ENCODE data around the gene TAF1B. TPM values are rescaled to one million over a fixed set of nuclear protein-coding genes. Genes with fewer than 3 reads are reported as not detected.

The TAF1B gene
- total and polyA plus RNA-seq, 2 donors (not counting 3 experiments of a cell fraction or from before 2014, with no cell fraction given): 6.3 to 29.4 TPM

DNA sequence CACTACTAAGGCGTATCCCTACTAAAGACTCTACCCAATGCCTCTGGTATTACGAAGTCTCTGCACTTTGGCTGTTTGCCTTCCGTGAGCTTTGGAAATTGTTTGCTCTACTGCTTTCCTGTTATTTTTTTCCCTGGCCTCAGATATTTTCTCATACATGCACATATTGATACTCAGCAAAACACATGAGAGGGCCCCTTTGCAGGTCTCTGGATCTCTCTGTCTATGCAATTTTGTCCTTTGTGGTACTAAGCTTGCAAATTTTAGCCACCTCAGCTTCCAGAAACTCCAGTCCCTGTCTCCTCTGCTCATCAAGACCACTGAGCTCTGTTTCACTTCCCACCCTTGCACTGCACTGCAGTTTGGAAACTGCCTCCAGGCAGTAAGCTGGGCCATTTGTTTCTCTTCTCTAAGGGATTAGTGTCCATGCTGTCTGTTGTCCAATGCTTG lies 46.6 kb downstream of the TAF1B start:
- Histone ChIP-seq H3K36me3 (ENCODE audit: control insufficient read depth in 2 of 2, extremely low read depth in 1 of 2, insufficient read depth in 2 of 2, low read length in 2 of 2) (no peaks in the 10 kb centered on the region), H3K4me1 (ENCODE audit: control insufficient read depth, extremely low read depth, insufficient read depth, low read length) (no peaks in the 10 kb centered on the region), H3K27me3 (ENCODE audit: control insufficient read depth in 2 of 2, insufficient read depth in 2 of 2, low read length in 2 of 2) (no peaks in the 10 kb centered on the region), H3K9me1 (replicated peaks; ENCODE audit: control insufficient read depth, extremely low read depth, insufficient read depth, low read length) (no peaks in the 10 kb centered on the region), H3K4me3 (replicated peaks in 1 of 3; ENCODE audit: insufficient read depth in 1 of 3, low read depth in 1 of 3, low read length in 3 of 3) (no peak overlapping the region), H3K27ac (ENCODE audit: insufficient read depth, low read depth, low read length) (no peak overlapping the region), H4K20me1 (replicated peaks; ENCODE audit: control insufficient read depth, extremely low read depth, insufficient read depth, low read length) (no peaks in the 10 kb centered on the region), H3K79me2 (ENCODE audit: control insufficient read depth, insufficient read depth, low read length) (no peaks in the 10 kb centered on the region), H3K9me3 (replicated peaks; ENCODE audit: control insufficient read depth, insufficient read depth, low read length) (no peaks in the 10 kb centered on the region), H2AFZ (ENCODE audit: low read depth, low read length) (no peak overlapping the region), H3K4me2 (ENCODE audit: insufficient read depth, low read length) (no peak overlapping the region), H3K9ac (replicated peaks; ENCODE audit: extremely low read depth, insufficient read depth, low read length) (no peak overlapping the region)
- intact Hi-C loops (cut with micrococcal nuclease) (no loop called here), dilution Hi-C loops (cut with MboI; ENCODE audit: extremely low pct_ligation_motif_present, low sequenced_read_pairs) (no loop called here)
- CTCF ChIA-PET: interaction anchor here (0.8 kb wide), 1 partner anchor 29 kb away, joined by 3 read pairs; no protein-coding TSS in a partner anchor
- FAIRE-seq (no peak), DNase-seq (ENCODE audit: low read depth, low spot score) (peak; percentile 24)
- no TSS peak for BruUV-seq (replicated peaks)
- TF ChIP-seq, protein P1, sequence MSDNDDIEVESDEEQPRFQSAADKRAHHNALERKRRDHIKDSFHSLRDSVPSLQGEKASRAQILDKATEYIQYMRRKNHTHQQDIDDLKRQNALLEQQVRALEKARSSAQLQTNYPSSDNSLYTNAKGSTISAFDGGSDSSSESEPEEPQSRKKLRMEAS (IDR thresholded peaks at IDR 0.05; ENCODE audit: insufficient read depth, insufficient read length): no peak
- TF ChIP-seq POLR2A (IDR thresholded peaks at IDR 0.05; ENCODE audit: low read depth, low read length) (no peak), EZH2 (IDR thresholded peaks at IDR 0.05; ENCODE audit: borderline replicate concordance, low read depth, low read length, severe bottlenecking) (no peak), FOS (IDR thresholded peaks at IDR 0.05; ENCODE audit: borderline replicate concordance, insufficient read depth, low read length) (no peak), MYC (IDR thresholded peaks at IDR 0.05; ENCODE audit: low read depth, low read length) (no peak), GATA2 (IDR thresholded peaks at IDR 0.05; ENCODE audit: insufficient read depth, insufficient read length, low read depth, low read length) (no peak), POLR2AphosphoS5 (IDR thresholded peaks at IDR 0.05; ENCODE audit: insufficient read depth, low read depth, low read length) (no peak), JUN (IDR thresholded peaks at IDR 0.05; ENCODE audit: borderline replicate concordance, insufficient read depth, insufficient read length, low read depth) (no peak)
- TF ChIP-seq, protein P2, sequence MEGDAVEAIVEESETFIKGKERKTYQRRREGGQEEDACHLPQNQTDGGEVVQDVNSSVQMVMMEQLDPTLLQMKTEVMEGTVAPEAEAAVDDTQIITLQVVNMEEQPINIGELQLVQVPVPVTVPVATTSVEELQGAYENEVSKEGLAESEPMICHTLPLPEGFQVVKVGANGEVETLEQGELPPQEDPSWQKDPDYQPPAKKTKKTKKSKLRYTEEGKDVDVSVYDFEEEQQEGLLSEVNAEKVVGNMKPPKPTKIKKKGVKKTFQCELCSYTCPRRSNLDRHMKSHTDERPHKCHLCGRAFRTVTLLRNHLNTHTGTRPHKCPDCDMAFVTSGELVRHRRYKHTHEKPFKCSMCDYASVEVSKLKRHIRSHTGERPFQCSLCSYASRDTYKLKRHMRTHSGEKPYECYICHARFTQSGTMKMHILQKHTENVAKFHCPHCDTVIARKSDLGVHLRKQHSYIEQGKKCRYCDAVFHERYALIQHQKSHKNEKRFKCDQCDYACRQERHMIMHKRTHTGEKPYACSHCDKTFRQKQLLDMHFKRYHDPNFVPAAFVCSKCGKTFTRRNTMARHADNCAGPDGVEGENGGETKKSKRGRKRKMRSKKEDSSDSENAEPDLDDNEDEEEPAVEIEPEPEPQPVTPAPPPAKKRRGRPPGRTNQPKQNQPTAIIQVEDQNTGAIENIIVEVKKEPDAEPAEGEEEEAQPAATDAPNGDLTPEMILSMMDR (IDR thresholded peaks at IDR 0.05; ENCODE audit: extremely low read depth in 1 of 2, insufficient read depth in 1 of 2, low read depth in 1 of 2, low read length in 2 of 2): no peak
- POLR2A ChIA-PET: no interaction called here

Data from endothelial cell of umbilical vein (primary cell).